ENCODE results near the gene SIRT5.

- TF ChIP-seq, protein P1, sequence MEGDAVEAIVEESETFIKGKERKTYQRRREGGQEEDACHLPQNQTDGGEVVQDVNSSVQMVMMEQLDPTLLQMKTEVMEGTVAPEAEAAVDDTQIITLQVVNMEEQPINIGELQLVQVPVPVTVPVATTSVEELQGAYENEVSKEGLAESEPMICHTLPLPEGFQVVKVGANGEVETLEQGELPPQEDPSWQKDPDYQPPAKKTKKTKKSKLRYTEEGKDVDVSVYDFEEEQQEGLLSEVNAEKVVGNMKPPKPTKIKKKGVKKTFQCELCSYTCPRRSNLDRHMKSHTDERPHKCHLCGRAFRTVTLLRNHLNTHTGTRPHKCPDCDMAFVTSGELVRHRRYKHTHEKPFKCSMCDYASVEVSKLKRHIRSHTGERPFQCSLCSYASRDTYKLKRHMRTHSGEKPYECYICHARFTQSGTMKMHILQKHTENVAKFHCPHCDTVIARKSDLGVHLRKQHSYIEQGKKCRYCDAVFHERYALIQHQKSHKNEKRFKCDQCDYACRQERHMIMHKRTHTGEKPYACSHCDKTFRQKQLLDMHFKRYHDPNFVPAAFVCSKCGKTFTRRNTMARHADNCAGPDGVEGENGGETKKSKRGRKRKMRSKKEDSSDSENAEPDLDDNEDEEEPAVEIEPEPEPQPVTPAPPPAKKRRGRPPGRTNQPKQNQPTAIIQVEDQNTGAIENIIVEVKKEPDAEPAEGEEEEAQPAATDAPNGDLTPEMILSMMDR (IDR thresholded peaks at IDR 0.05): no peak
- no peak for TF ChIP-seq EZH2 (IDR thresholded peaks at IDR 0.05; ENCODE audit: borderline replicate concordance, insufficient read depth, low read depth, low read length, poor library complexity, severe bottlenecking)
These were observed 28.5 kb upstream of the SIRT5 start for GRCh38 chr6:13545885-13546284.

Data from B cell (primary cell).